ENCODE measurements around the gene CD27.
"Not testable (repeated sequence)": the region's sequence is repeated elsewhere in the genome, so short reads cannot be mapped to it uniquely, and the experiment has no call there.

The CD27 gene

DNA sequence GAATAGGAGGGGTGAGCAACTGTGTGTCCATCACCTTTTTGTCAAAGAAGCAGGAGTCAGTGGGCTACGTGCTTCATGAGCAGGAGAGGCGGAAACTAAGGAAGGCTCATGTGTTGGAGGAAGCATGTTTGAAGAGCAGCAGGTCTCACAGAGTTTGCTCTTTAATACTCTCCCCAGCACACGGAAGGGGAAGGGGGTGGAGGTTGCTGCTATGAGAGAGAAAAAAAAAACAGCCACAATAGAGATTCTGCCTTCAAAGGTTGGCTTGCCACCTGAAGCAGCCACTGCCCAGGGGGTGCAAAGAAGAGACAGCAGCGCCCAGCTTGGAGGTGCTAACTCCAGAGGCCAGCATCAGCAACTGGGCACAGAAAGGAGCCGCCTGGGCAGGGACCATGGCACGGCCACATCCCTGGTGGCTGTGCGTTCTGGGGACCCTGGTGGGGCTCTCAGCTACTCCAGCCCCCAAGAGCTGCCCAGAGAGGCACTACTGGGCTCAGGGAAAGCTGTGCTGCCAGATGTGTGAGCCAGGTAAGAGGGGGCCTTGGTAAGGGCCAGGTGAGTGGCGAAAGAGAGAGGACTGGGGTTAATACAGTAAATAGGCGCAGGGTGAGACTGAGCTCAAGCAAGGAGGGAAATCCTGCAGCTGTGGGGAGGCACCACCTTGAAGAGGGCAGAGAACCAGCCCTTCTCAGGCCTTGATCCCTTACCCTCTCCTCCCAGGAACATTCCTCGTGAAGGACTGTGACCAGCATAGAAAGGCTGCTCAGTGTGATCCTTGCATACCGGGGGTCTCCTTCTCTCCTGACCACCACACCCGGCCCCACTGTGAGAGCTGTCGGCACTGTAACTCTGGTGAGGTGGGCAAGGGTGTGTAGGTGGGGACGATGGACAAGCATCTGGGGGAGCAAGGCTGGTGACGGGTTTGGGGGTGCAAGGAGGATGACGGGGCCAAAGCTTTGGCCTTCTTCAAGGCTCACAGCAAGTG lies at the start of gene CD27:
Gene CD27 (plus strand): TSS at position 252 of the 985 bp plus-strand sequence. CDS start 141 bp downstream, at position 393.
- DNase-seq (ENCODE audit: low read depth), result no peak

GRCh38 chr12:6396031-6396430 lies 48.7 kb upstream of the CD27 start:
- no peak for DNase-seq (ENCODE audit: low read depth)

- DNase-seq (ENCODE audit: low read depth), result no peak
Measured at GRCh38 chr12:6399884-6400644, 44.7 kb upstream of the CD27 start.

GRCh38 chr12:6404390-6404789 lies 40.4 kb upstream of the CD27 start:
- no peak for DNase-seq (ENCODE audit: low read depth)

DNA sequence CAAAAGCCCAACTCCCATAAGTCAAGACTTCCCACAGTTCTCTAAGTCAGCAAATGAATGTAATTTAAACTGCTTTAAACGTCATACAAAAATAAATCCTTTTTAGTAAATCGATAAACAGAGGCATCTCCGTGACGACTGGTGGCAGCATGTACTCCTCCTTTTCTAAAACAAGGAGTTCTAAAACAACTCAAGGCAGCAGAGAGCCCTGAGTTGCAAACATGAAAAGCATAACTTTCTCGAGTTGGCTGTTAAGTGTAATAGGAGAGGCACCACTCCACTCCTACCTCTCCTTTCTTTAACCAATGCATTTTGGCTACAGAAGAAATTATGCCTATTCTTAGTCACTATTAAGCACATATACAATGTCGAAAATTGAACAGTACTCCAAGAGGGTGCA lies 38.8 kb upstream of the CD27 start:
- DNase-seq (ENCODE audit: low read depth), result no peak

DNA sequence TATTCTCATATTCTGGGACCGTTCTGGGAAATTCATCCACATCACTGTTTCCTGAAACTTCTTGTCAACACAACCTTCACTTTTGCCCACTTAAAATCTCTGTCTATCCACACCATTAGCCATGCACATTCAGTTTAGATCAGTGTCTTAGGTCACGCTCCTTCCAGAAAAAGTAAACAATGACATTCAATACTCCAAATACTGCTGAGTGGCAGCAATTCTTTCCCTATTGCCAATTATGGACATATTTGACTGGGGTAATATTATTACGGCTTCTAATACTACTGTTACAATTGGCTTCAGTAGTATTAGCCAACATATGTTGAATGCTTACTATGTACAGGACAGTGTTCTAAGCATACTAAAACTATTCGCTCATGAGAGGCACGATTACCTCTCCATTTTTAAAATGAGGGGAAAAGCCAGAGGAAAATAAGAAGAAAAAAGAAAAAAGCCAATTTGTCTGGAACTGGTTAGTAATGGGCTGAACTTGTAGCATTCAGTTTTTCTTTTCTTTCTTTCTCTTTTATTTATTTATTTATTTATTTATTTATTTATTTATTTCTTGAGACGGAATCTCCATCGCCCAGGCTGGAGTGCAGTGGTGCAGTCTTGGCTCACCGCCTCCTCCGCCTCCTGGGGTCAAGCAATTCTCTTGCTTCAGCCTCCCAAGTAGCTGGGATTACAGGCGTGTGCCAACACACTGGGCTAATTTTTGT lies 37.4 kb upstream of the CD27 start:
- DNase-seq (ENCODE audit: low read depth), result no peak

GRCh38 chr12:6416596-6416995 lies 28.2 kb upstream of the CD27 start:
- DNase-seq (ENCODE audit: low read depth), result no peak

DNA sequence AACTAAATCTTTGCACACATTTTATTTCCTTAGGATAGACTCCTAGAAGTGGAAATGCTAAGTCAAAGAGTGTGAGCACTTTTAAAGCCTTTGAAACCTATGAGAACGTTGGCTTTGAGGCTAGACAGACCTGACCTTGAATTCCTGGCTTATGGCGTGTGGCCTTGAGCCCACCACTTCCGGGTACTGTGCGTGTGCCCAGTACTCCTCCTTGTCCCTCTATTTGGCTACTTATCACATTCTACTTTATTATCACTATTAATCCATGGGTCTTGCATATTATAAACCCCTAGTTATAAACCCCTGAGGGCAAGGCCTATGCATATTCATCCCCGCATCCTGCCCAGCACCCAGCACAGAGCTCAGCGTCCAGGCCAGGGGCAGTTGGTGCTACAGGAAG lies 26.0 kb upstream of the CD27 start:
- no peak for DNase-seq (ENCODE audit: low read depth)

- no peak for DNase-seq (ENCODE audit: low read depth)
Measured at GRCh38 chr12:6420364-6420763, 24.4 kb upstream of the CD27 start.

DNA sequence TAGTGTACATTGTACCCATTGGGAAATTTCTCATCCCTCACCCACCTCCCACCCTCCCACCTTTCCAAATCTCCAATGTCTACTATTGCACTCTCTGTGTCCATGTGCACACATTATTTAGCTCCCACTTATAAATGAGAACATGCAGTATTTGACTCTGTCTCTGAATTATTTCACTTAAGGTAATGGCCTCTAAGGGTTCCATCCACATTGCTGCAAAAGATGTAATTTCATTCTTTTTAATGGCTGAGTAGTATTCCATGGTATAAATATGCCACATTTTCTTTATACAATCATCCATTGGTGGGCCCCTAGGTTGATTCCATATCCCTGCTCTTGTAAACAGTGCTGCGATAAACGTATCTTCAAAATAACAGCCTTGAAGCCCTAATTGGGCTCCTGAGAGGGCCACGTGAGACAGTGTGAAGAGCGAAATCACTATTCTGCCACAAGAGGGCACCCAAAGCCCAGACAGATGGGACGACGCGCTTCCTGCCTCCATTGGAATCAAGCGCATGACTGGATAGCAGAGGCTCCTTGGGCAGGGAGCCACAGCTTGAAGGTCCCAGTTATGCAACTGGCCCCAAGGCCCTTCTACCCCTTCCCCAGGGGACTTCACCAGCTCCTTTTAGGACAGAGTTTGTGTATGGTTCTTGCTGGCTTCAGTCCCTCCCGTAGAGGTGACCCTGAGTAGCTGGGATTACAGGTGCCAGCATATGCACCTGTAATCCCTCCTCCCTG lies 21.3 kb upstream of the CD27 start:
- DNase-seq (ENCODE audit: low read depth), result peak; percentile 72

- no peak for DNase-seq (ENCODE audit: low read depth)
Measured at GRCh38 chr12:6424008-6424347, 20.8 kb upstream of the CD27 start.

GRCh38 chr12:6424866-6425265 lies 19.9 kb upstream of the CD27 start:
- DNase-seq (ENCODE audit: low read depth), result no peak

GRCh38 chr12:6425590-6426531 lies 18.9 kb upstream of the CD27 start:
- no peak for DNase-seq (ENCODE audit: low read depth)

DNA sequence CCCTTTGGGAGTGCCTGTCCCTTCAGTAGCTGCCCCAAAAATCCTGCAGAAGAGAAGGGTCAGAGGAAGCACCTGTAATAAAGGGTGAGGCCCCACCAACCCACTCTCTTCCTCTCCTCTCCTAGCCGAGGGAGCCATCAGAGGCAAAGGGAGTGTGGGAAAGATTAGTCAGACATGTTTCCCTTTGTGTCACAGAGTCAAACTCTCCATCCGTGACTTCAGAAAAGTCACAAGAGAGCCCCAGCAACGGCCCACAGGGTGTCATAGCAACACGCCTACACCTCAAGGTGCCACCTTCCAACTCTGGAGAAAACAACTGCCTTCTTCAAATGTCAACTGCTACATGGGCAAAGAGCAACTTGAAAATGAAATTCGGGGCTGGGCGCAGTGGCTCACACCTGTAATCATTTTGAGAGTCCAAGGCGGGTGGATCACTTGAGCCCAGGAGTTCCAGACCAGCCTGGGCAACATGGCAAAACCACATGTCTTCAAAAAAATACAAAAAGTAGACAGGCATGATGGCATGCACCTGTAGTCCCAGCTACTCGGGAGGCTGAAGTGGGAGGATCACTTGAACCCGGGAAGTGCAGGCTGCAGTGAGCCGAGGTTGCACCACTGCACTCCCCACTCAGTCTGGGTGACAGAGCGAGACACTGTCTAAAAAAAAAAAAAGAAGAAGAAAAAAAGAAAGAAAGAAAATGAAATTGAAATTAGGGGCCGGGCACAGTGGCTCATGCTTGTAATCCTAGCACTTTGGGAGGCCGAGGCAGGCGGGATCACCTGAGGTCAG lies 17.7 kb upstream of the CD27 start:
- DNase-seq (ENCODE audit: low read depth), result peak; percentile 91

GRCh38 chr12:6427796-6428195 lies 17.0 kb upstream of the CD27 start:
- DNase-seq (ENCODE audit: low read depth), result not testable (repeated sequence)

DNA sequence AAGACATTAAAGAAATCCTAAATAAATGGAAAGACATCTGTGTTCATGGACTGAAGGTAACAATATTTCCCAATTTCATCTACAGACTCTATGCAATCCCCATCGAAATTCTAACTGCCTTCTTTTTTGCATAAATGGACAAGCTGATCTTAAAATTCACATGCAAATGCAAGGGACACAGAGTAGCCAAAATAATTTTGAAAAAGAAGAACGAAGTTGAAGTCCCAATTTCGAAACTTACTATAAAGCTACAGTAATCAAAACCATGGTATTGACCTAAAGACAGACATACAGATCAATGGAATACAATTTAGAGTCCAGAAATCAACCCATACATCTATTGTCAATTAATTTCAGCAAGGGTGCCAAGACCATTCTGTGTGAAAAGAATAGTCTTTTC lies 16.4 kb upstream of the CD27 start:
- no peak for DNase-seq (ENCODE audit: low read depth)

- peak; percentile 60 for DNase-seq (ENCODE audit: low read depth)
Measured at GRCh38 chr12:6430124-6430989, 14.4 kb upstream of the CD27 start.

DNA sequence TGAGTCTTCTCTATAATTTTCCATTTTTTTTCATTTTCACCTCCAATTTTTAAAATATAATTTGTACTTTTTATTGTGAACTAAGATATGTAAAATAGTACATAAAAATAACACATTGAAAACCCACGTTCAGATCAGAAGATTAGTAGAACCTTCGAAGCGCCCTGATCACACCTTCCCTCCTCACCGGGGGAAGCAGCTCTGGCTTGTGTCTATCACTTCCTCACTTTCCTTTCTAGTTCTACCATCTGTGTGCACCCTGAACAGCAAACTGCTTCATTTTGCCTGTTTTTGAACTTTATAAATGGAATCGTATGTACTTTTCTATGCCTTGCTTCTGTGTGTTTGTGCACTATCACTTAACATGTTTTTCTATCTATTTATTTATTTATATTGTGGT lies 11.8 kb upstream of the CD27 start:
- no peak for DNase-seq (ENCODE audit: low read depth)
